HCT116 (cell line): ENCODE results near the gene LIMK2. TPM values are rescaled to one million over a fixed set of nuclear protein-coding genes. Genes with fewer than 3 reads are reported as not detected.

ENCODE experiments used
- ATAC-seq: fragments of 200-7000 bp; cut with Tn5 transposase; 2 replicates; pipeline ENCODE4 v1.9.1; 2020; ENCODE audit warnings: mild to moderate bottlenecking, moderate library complexity
- BruUV-seq: library from RNA; stranded (reverse); fragments of 400-500 nt; replicated peaks from 2 replicates; lab custom pipeline; 2021; lab: Mats Ljungman, UMichigan
- CTCF ChIA-PET: fragments of 300-600 bp; sonication (Branson Sonifier 250); formaldehyde crosslinking; loops from one replicate; lab custom pipeline; 2021; ENCODE audit warnings: antibody characterized with exemption; lab: Charles Lee
- POLR2A ChIA-PET: fragments of 300-600, 350-600 bp; sonication (Branson Sonifier 250); formaldehyde crosslinking; loops from one replicate; lab custom pipeline; 2021; ENCODE audit warnings: antibody characterized with exemption; lab: Charles Lee
- RAD21 ChIA-PET, 2 experiments: fragments of 300-600 bp; sonication (Branson Sonifier 250); formaldehyde crosslinking; loops; one replicate each; lab custom pipeline; 2023; ENCODE audit warnings: low total read pairs in 2 of 2; ENCODE audit not compliant: uncharacterized antibody in 2 of 2, unreplicated experiment in 2 of 2, low non-redundant PET in 1 of 2; lab: Charles Lee
- DNase-seq: peaks from one replicate; pipeline ENCODE4 v3.0.0-alpha.2; 2010; ENCODE audit warnings: low read depth, low spot score
- H2AFZ ChIP-seq: fragments of 200-600 bp; shearing (Covaris generic), sonication (generic); 2 replicates; pipeline ENCODE4 v1.6.1; 2017; ENCODE audit warnings: low read depth, mixed run types, mixed read lengths, antibody characterized with exemption, low read length; ENCODE audit not compliant: poor library complexity, severe bottlenecking
- H3K27ac ChIP-seq: 2 replicates; pipeline ENCODE4 v1.5.1; 2012; ENCODE audit warnings: low read depth, low read length
- H3K27me3 ChIP-seq: fragments of 200-600 bp; sonication (generic); 2 replicates; pipeline ENCODE4 v1.6.1; 2016; ENCODE audit warnings: mixed run types, low read length, mixed read lengths; ENCODE audit not compliant: insufficient read depth
- H3K36me3 ChIP-seq, 2 experiments: fragments of 200-500 bp in 1 of 2; fragments of 200-600 bp in 1 of 2; sonication (Bioruptor generic) in 1 of 2; sonication (generic) in 1 of 2; 2 replicates each; pipeline versions ENCODE4 v1.5.1 to v1.6.1; 2014 to 2016; ENCODE audit warnings: low read length in 2 of 2, inconsistent platforms in 1 of 2, mixed read lengths in 1 of 2, mixed run types in 1 of 2; ENCODE audit not compliant: insufficient read depth in 2 of 2, control insufficient read depth in 1 of 2
- H3K4me1 ChIP-seq, 2 experiments: fragments of 200-600 bp in 1 of 2; sonication (generic) in 1 of 2; 2 replicates each; pipeline versions ENCODE4 v1.5.1 to v1.6.1; 2012 to 2017; ENCODE audit warnings: low read length in 2 of 2, inconsistent platforms in 1 of 2, mild to moderate bottlenecking in 1 of 2, mixed read lengths in 1 of 2, mixed run types in 1 of 2, moderate library complexity in 1 of 2; ENCODE audit not compliant: insufficient read depth in 2 of 2, control insufficient read depth in 1 of 2
- H3K4me2 ChIP-seq: fragments of 200-600 bp; sonication (generic); 2 replicates; pipeline ENCODE4 v1.6.1; 2017; ENCODE audit warnings: mixed run types, low read length, mixed read lengths
- H3K4me3 ChIP-seq, 2 experiments: fragments of 200-600 bp in 1 of 2; sonication (generic) in 1 of 2; replicated peaks in 1 of 2; 2 replicates each; pipeline ENCODE4 v1.5.1; 2011 to 2016; ENCODE audit warnings: low read length in 2 of 2, control low read depth in 1 of 2, low read depth in 1 of 2, mild to moderate bottlenecking in 1 of 2, mixed read lengths in 1 of 2, mixed run types in 1 of 2
- H3K79me2 ChIP-seq: fragments of 200-600 bp; sonication (generic); 2 replicates; pipeline ENCODE4 v1.6.1; 2017; ENCODE audit warnings: mild to moderate bottlenecking, mixed run types, low read length, moderate library complexity, mixed read lengths; ENCODE audit not compliant: insufficient read depth
- H3K9ac ChIP-seq: fragments of 200-600 bp; sonication (generic); 2 replicates; pipeline ENCODE4 v1.6.1; 2016; ENCODE audit warnings: low read length, mixed read lengths
- H3K9me2 ChIP-seq: fragments of 200-600 bp; sonication (generic), shearing (Covaris generic); 2 replicates; pipeline ENCODE4 v1.6.1; 2017; ENCODE audit warnings: mixed run types, mild to moderate bottlenecking, moderate library complexity; ENCODE audit not compliant: insufficient read depth
- H3K9me3 ChIP-seq, 2 experiments: fragments of 200-500 bp in 1 of 2; fragments of 200-600 bp in 1 of 2; sonication (Bioruptor generic) in 1 of 2; sonication (generic) in 1 of 2; 2 replicates each; pipeline ENCODE4 v1.6.1; 2014 to 2017; ENCODE audit warnings: low read length in 2 of 2, mixed read lengths in 2 of 2, inconsistent platforms in 1 of 2, low read depth in 1 of 2, mild to moderate bottlenecking in 1 of 2, mixed run types in 1 of 2, moderate library complexity in 1 of 2; ENCODE audit not compliant: control insufficient read depth in 1 of 2, insufficient read depth in 1 of 2
- H4K20me1 ChIP-seq: fragments of 200-600 bp; sonication (generic), shearing (Covaris generic); 2 replicates; pipeline ENCODE4 v1.6.1; 2017; ENCODE audit warnings: mixed run types, mild to moderate bottlenecking, moderate library complexity; ENCODE audit not compliant: insufficient read depth
- CTCF ChIP-seq, 3 experiments: fragments of 200-600 bp in 1 of 3; sonication (generic) in 1 of 3; IDR thresholded peaks in 2 of 3; conservative IDR thresholded peaks in 1 of 3; 2 replicates each; pipeline ENCODE4 v1.5.1; 2012 to 2017; ENCODE audit warnings: low read depth in 2 of 3, low read length in 2 of 3, antibody characterized with exemption in 1 of 3, borderline replicate concordance in 1 of 3, control low read depth in 1 of 3, mild to moderate bottlenecking in 1 of 3, mixed read lengths in 1 of 3, mixed run types in 1 of 3, moderate library complexity in 1 of 3; ENCODE audit not compliant: insufficient read depth in 1 of 3
- EGR1 ChIP-seq: IDR thresholded peaks from 2 replicates; pipeline ENCODE4 v1.6.1; 2012; ENCODE audit warnings: low read depth
- EZH2phosphoT487 ChIP-seq: fragments of 200-600 bp; IDR thresholded peaks from 2 replicates; pipeline ENCODE4 v1.6.1; 2018; ENCODE audit warnings: antibody characterized with exemption, borderline replicate concordance
- REST ChIP-seq: IDR thresholded peaks from 2 replicates; pipeline ENCODE4 v1.6.1; 2012; ENCODE audit warnings: low read depth
- SP1 ChIP-seq: IDR thresholded peaks from 2 replicates; pipeline ENCODE4 v1.6.1; 2012; ENCODE audit warnings: low read depth
- ZNF274 ChIP-seq: fragments of 200-500 bp; sonication (Bioruptor generic); IDR thresholded peaks from 2 replicates; pipeline ENCODE4 v1.6.1; 2014; ENCODE audit warnings: mild to moderate bottlenecking, low read depth, low read length, inconsistent platforms
- intact Hi-C: fragments of 100-400 bp; cut with micrococcal nuclease; formaldehyde crosslinking; loops from 2 replicates; pipeline ENCODE4 v1.10.0; 2022
- total RNA-seq: library from RNA; stranded (reverse); gene quantifications from one replicate; pipeline ENCODE4 v1.2.1, GENCODE V29; 2021; ENCODE audit not compliant: unreplicated experiment

LIMK2 gene
- total RNA-seq, 1 experiment from 2014 or later: 21.9 TPM

GRCh38 chr22:31177420-31178162, 34.5 kb upstream of the LIMK2 start:
- intact Hi-C loops: no loop called here
- H3K27ac ChIP-seq: peak overlapping the region; percentile 51; the same call in 1 of the 2 replicates
- no peaks in the 10 kb centered on the region for H3K9me2 ChIP-seq
- peak; percentile 53; the same call in 1 of the 2 replicates for ATAC-seq
- no peaks in the 10 kb centered on the region for H4K20me1 ChIP-seq
- peaks cover 26% of the 10 kb centered on the region for H3K79me2 ChIP-seq
- no TSS peak for BruUV-seq
- H3K4me2 ChIP-seq: peak overlapping the region; percentile 48
- H3K9me3 ChIP-seq: no peaks in the 10 kb centered on the region
- ChIA-PET POLR2A (no interaction called here), CTCF (interaction anchor here (1.1 to 1.4 kb wide), 2 partner anchors 16 to 693 kb away, joined by 3 read pairs; no protein-coding TSS in a partner anchor), RAD21 (no interaction called here)
- TF ChIP-seq SP1 (peak; percentile 33; the same call in 1 of the 2 replicates), EGR1 (no peak), CTCF (IDR thresholded peaks at IDR 0.05 in 2 of 3, conservative IDR thresholded peaks at IDR 0.05 in 1 of 3; ENCODE audit: borderline replicate concordance in 1 of 3, insufficient read depth in 1 of 3, low read depth in 2 of 3, low read length in 2 of 3) (no peak), REST (no peak), EZH2phosphoT487 (no peak), ZNF274 (no peak)
- H3K4me3 ChIP-seq: no peak overlapping the region
- H2AFZ ChIP-seq: no peak overlapping the region
- 0 out of 2 replicates have a peak overlapping the region, but pooled peaks have one; percentile 7 for H3K9ac ChIP-seq
- no peaks in the 10 kb centered on the region for H3K36me3 ChIP-seq
- peaks cover 25 to 49% of the 10 kb centered on the region in 2 experiments for H3K4me1 ChIP-seq
- DNase-seq: no peak
- no peaks in the 10 kb centered on the region for H3K27me3 ChIP-seq
